ENCODE data around the gene CYTH1. TPM values are rescaled to one million over a fixed set of nuclear protein-coding genes. Genes with fewer than 3 reads are reported as not detected.

The CYTH1 gene
- polyA plus RNA-seq, 1 donor from 2014 or later, result 120 TPM

DNA sequence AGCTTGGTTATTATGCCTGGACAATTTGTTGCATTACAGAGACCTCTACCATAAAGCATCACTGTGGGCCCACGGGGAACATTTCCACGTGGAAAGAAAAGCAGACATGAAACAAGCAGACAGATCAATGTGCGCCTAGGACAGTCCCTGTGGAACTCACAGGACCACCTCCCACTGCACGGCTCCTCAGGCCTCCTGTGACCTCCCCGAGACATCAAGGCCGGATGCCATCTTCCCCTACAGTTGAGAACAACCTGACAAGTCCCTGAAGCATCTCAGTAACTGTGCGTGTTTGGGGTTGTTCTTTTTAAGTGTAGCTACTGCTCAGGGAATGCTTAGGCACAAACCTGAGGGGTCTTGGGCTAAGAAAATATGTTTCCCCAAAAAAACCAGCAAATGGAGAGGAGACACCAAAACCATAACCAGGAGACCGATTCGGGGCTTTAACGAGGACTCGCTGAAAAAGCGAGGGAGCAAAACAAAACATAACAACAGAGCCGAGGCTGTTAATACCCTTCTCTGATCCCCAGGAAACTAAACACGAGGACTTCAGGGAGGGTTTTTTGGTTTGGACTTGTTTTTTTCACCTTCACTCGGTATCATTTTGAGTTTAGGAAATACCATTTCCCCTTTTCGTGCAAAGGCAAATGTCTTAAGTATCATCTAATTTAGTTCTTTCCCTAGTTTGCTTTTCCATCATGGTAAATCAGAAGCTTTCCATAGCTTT lies 87.1 kb downstream of the CYTH1 start:
- H3K36me3 ChIP-seq (ENCODE audit: insufficient read depth, low read length), result peaks cover 12% of the 10 kb centered on the region
- H3K27ac ChIP-seq (ENCODE audit: low read length), result no peak overlapping the region
- H3K9ac ChIP-seq (ENCODE audit: low read length), result no peak overlapping the region

DNA sequence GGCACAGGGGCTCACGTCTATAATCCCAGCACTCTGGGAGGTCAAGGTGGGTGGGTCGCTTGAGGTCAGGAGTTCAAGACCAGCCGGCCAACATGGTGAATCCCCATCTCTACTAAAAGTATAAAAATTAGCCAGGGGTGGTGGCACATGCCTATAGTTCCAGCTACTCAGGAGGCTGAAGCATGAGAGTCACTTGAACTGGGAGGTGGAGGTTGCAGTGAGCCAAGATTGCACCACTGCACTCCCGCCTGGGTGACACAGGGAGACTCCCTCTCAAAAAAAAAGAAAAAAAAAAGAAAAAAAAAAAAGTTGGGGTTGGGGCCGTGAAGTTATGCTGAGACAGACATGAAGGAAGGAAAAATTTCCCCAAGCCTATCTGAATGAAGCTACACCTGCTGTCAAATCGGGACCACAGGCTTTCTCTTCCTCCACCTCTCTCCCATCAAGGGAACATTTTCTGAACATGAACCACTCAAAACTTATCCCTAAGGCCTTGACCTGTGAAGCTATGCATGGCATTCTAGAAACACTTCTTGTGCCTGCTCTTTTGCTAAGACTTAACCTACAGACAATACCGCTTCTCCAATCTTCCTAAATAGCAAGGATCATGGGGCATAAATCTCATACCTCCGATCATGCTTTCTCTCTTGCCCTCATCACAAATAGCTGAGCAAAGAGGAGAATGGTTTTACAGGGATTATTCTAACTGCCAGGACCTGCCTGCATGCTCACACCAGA lies 88.6 kb downstream of the CYTH1 start:
- Histone ChIP-seq H3K27me3 (ENCODE audit: insufficient read depth, low read depth, low read length) (no peaks in the 10 kb centered on the region), H3K79me2 (replicated peaks; ENCODE audit: insufficient read depth, low read length) (no peaks in the 10 kb centered on the region), H4K20me1 (ENCODE audit: insufficient read depth) (no peaks in the 10 kb centered on the region), H3K9me3 (ENCODE audit: low read length) (peaks cover 3% of the 10 kb centered on the region), H3K4me3 (ENCODE audit: low read length) (no peak overlapping the region), H3K27ac (ENCODE audit: low read length) (no peak overlapping the region), H2AFZ (ENCODE audit: low read depth, low read length) (no peak overlapping the region), H3K4me2 (ENCODE audit: low read length) (no peak overlapping the region), H3K9ac (ENCODE audit: low read length) (no peak overlapping the region), H3K9me2 (ENCODE audit: insufficient read depth, low read length) (no peaks in the 10 kb centered on the region), H3K36me3 (ENCODE audit: insufficient read depth, low read length) (peaks cover 20% of the 10 kb centered on the region), H3F3A (ENCODE audit: insufficient read depth, low read length, poor library complexity, severe bottlenecking) (no peaks in the 10 kb centered on the region)
- TF ChIP-seq TAF1 (IDR thresholded peaks at IDR 0.05; ENCODE audit: low read depth) (no peak), RAD21 (conservative IDR thresholded peaks at IDR 0.05) (no peak), EP300 (conservative IDR thresholded peaks at IDR 0.05; ENCODE audit: poor library complexity, severe bottlenecking) (no peak), SMC3 (conservative IDR thresholded peaks at IDR 0.05; ENCODE audit: poor library complexity) (no peak), MXI1 (conservative IDR thresholded peaks at IDR 0.05; ENCODE audit: poor library complexity, severe bottlenecking) (no peak), POLR2AphosphoS5 (IDR thresholded peaks at IDR 0.05) (no peak)
- TF ChIP-seq, protein P1, sequence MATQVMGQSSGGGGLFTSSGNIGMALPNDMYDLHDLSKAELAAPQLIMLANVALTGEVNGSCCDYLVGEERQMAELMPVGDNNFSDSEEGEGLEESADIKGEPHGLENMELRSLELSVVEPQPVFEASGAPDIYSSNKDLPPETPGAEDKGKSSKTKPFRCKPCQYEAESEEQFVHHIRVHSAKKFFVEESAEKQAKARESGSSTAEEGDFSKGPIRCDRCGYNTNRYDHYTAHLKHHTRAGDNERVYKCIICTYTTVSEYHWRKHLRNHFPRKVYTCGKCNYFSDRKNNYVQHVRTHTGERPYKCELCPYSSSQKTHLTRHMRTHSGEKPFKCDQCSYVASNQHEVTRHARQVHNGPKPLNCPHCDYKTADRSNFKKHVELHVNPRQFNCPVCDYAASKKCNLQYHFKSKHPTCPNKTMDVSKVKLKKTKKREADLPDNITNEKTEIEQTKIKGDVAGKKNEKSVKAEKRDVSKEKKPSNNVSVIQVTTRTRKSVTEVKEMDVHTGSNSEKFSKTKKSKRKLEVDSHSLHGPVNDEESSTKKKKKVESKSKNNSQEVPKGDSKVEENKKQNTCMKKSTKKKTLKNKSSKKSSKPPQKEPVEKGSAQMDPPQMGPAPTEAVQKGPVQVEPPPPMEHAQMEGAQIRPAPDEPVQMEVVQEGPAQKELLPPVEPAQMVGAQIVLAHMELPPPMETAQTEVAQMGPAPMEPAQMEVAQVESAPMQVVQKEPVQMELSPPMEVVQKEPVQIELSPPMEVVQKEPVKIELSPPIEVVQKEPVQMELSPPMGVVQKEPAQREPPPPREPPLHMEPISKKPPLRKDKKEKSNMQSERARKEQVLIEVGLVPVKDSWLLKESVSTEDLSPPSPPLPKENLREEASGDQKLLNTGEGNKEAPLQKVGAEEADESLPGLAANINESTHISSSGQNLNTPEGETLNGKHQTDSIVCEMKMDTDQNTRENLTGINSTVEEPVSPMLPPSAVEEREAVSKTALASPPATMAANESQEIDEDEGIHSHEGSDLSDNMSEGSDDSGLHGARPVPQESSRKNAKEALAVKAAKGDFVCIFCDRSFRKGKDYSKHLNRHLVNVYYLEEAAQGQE (IDR thresholded peaks at IDR 0.05; ENCODE audit: borderline replicate concordance), result no peak
- TF ChIP-seq, protein P2, sequence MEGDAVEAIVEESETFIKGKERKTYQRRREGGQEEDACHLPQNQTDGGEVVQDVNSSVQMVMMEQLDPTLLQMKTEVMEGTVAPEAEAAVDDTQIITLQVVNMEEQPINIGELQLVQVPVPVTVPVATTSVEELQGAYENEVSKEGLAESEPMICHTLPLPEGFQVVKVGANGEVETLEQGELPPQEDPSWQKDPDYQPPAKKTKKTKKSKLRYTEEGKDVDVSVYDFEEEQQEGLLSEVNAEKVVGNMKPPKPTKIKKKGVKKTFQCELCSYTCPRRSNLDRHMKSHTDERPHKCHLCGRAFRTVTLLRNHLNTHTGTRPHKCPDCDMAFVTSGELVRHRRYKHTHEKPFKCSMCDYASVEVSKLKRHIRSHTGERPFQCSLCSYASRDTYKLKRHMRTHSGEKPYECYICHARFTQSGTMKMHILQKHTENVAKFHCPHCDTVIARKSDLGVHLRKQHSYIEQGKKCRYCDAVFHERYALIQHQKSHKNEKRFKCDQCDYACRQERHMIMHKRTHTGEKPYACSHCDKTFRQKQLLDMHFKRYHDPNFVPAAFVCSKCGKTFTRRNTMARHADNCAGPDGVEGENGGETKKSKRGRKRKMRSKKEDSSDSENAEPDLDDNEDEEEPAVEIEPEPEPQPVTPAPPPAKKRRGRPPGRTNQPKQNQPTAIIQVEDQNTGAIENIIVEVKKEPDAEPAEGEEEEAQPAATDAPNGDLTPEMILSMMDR (IDR thresholded peaks at IDR 0.05; ENCODE audit: poor library complexity, severe bottlenecking), result no peak

More for the DNA sequence above, 87.1 kb downstream of the CYTH1 start:
- H3K79me2 ChIP-seq (replicated peaks; ENCODE audit: insufficient read depth, low read length), result no peaks in the 10 kb centered on the region
- TF ChIP-seq MXI1 (conservative IDR thresholded peaks at IDR 0.05; ENCODE audit: poor library complexity, severe bottlenecking), result no peak
- no peak for TF ChIP-seq TAF1 (IDR thresholded peaks at IDR 0.05; ENCODE audit: low read depth)
- TF ChIP-seq, protein P1 (IDR thresholded peaks at IDR 0.05; ENCODE audit: borderline replicate concordance), result no peak
- TF ChIP-seq EP300 (conservative IDR thresholded peaks at IDR 0.05; ENCODE audit: poor library complexity, severe bottlenecking), result no peak
- no peak for TF ChIP-seq POLR2AphosphoS5 (IDR thresholded peaks at IDR 0.05)
- no peak for TF ChIP-seq RAD21 (conservative IDR thresholded peaks at IDR 0.05)
- no peak for TF ChIP-seq EZH2 (IDR thresholded peaks at IDR 0.05; ENCODE audit: borderline replicate concordance, insufficient read depth, low read length, poor library complexity, severe bottlenecking)
- TF ChIP-seq, protein P2 (IDR thresholded peaks at IDR 0.05; ENCODE audit: poor library complexity, severe bottlenecking), result no peak
- TF ChIP-seq SMC3 (conservative IDR thresholded peaks at IDR 0.05; ENCODE audit: poor library complexity), result no peak
- no peak overlapping the region for H3K4me2 ChIP-seq (ENCODE audit: low read length)
- H3K4me3 ChIP-seq (ENCODE audit: low read length), result no peak overlapping the region
- no peak overlapping the region for H2AFZ ChIP-seq (ENCODE audit: low read depth, low read length)
- H3K9me3 ChIP-seq (ENCODE audit: low read length), result no peaks in the 10 kb centered on the region
- H3F3A ChIP-seq (ENCODE audit: insufficient read depth, low read length, poor library complexity, severe bottlenecking), result no peaks in the 10 kb centered on the region
- H3K27me3 ChIP-seq (ENCODE audit: insufficient read depth, low read depth, low read length), result no peaks in the 10 kb centered on the region
- H3K9me2 ChIP-seq (ENCODE audit: insufficient read depth, low read length), result no peaks in the 10 kb centered on the region
- H4K20me1 ChIP-seq (ENCODE audit: insufficient read depth), result no peaks in the 10 kb centered on the region

Data from neural cell (in vitro differentiated cells).